Fibroblast of the aortic adventitia (primary cell): ENCODE results near the gene STARD3. TPM values are rescaled to one million over a fixed set of nuclear protein-coding genes. Genes with fewer than 3 reads are reported as not detected.

ENCODE experiments used
- DNase-seq: peaks from one replicate; pipeline ENCODE4 v3.0.0-alpha.2; 2010; ENCODE audit warnings: low read depth
- H3K4me3 ChIP-seq: 2 replicates; pipeline ENCODE4 v1.5.1; 2011; ENCODE audit warnings: low read depth, mild to moderate bottlenecking, control low read depth, low read length, moderate library complexity
- CTCF ChIP-seq: IDR thresholded peaks from 2 replicates; pipeline ENCODE4 v1.5.1; 2011; ENCODE audit warnings: mild to moderate bottlenecking, low read length, control low read depth, inconsistent platforms; ENCODE audit not compliant: insufficient read depth
- total RNA-seq: library from RNA; depleted of rRNA; stranded (reverse); fragments of >200 nt; gene quantifications from 2 replicates; pipeline ENCODE4 v1.2.3, GENCODE V29; 2012; ENCODE audit warnings: low replicate concordance

Gene STARD3
- total RNA-seq, 1 donor: 20.8 TPM

GRCh38 chr17:39647256-39647655, 10.3 kb downstream of the STARD3 start:
- no peak for DNase-seq
- no peak overlapping the region for H3K4me3 ChIP-seq
- no peak for TF ChIP-seq CTCF

GRCh38 chr17:39648616-39649366, 11.8 kb downstream of the STARD3 start:
- H3K4me3 ChIP-seq: no peak overlapping the region
- no peak for DNase-seq
- no peak for TF ChIP-seq CTCF

- no peak for DNase-seq
- no peak overlapping the region for H3K4me3 ChIP-seq
- TF ChIP-seq CTCF: no peak
Measured at GRCh38 chr17:39650121-39650579, 13.2 kb downstream of the STARD3 start.

GRCh38 chr17:39651923-39652586, 15.1 kb downstream of the STARD3 start:
- no peak overlapping the region for H3K4me3 ChIP-seq
- DNase-seq: no peak
- TF ChIP-seq CTCF: no peak

- H3K4me3 ChIP-seq: no peak overlapping the region
- no peak for DNase-seq
- no peak for TF ChIP-seq CTCF
Measured at GRCh38 chr17:39652587-39653315, 15.8 kb downstream of the STARD3 start.

GRCh38 chr17:39653316-39653661, 16.3 kb downstream of the STARD3 start:
- no peak for DNase-seq
- no peak for TF ChIP-seq CTCF
- no peak overlapping the region for H3K4me3 ChIP-seq
